Stimulated activated naive CD4-positive, alpha-beta T cell treated with Interleukin-2 at 50 U/mL for 16 hours (primary cell): ENCODE data around the gene C8A.

Source experiments
- DNase-seq: peaks from one replicate; lab custom pipeline; 2025; lab: John Stamatoyannopoulos, UW

The C8A gene

DNA sequence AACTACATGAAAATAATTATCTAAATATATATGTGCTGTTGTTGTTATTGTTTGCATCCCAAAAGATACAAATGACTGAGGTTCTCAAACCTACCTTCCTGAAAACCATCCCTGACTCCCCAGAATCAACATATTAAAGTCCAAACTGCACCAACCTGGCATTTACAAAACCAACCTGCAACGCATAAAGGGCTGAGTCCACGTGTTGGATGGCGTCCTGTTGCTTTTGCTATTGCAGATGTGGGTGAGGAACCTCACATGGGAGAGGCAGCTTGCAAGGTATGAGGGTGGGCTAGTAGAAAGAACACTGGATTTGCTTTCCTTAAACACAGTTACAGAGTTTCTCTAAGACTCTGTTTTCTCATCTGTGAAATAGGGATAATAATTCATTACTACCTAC lies 112.8 kb downstream of the C8A start:
- no peak for DNase-seq
